Keratinocyte (primary cell): Measurements from ENCODE around the gene TXNL1.

Experiments
- EZH2 ChIP-seq: IDR thresholded peaks from one replicate; pipeline ENCODE4 v1.6.1; 2012; ENCODE audit warnings: inconsistent platforms, mild to moderate bottlenecking, low read length, moderate library complexity
- TF ChIP-seq, protein P1 (sequence below), 3 experiments: IDR thresholded peaks in 1 of 3; conservative IDR thresholded peaks in 1 of 3; optimal IDR thresholded peaks in 1 of 3; 2 replicates in 2 of 3; 3 replicates in 1 of 3; pipeline versions ENCODE3 to v1.5.1; 2011; ENCODE audit warnings: low read length in 3 of 3, mild to moderate bottlenecking in 3 of 3, moderate library complexity in 2 of 3, control low read depth in 1 of 3, inconsistent platforms in 1 of 3; ENCODE audit not compliant: insufficient read depth in 2 of 3; ENCODE audit errors: extremely low read depth in 1 of 3

DNA sequence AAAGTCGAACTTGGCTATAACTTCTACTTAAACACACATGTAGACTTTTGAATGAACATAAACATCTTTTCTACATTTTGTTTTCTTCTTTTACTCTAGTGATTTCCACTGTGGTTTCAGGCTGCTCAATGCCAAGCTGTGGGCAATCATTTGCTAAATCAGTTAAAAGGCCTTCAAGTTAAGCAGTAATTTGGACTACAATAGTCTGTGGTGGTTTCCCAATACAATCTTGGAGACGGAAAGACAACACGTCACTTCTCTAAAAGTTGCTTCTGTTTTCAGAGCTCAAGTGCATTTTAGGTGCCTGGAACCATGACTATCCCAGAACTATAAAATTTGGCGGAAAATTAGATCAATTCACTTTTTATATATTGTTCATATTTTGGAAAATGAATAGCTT lies 69.4 kb downstream of the TXNL1 start:
- TF ChIP-seq, protein P1, sequence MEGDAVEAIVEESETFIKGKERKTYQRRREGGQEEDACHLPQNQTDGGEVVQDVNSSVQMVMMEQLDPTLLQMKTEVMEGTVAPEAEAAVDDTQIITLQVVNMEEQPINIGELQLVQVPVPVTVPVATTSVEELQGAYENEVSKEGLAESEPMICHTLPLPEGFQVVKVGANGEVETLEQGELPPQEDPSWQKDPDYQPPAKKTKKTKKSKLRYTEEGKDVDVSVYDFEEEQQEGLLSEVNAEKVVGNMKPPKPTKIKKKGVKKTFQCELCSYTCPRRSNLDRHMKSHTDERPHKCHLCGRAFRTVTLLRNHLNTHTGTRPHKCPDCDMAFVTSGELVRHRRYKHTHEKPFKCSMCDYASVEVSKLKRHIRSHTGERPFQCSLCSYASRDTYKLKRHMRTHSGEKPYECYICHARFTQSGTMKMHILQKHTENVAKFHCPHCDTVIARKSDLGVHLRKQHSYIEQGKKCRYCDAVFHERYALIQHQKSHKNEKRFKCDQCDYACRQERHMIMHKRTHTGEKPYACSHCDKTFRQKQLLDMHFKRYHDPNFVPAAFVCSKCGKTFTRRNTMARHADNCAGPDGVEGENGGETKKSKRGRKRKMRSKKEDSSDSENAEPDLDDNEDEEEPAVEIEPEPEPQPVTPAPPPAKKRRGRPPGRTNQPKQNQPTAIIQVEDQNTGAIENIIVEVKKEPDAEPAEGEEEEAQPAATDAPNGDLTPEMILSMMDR (optimal IDR thresholded peaks at IDR 0.05 in 1 of 3, IDR thresholded peaks at IDR 0.05 in 1 of 3, conservative IDR thresholded peaks at IDR 0.05 in 1 of 3; ENCODE audit: extremely low read depth in 1 of 3, insufficient read depth in 2 of 3, low read length in 3 of 3), result no peak
- TF ChIP-seq EZH2, result no peak
